B cell (primary cell): Measurements from ENCODE around the gene MAP2K7.

Source experiments
- EZH2 ChIP-seq: IDR thresholded peaks from 2 replicates; pipeline ENCODE4 v1.6.1; 2012; ENCODE audit warnings: borderline replicate concordance, low read depth, mild to moderate bottlenecking, moderate library complexity, low read length; ENCODE audit not compliant: insufficient read depth, poor library complexity, severe bottlenecking
- TF ChIP-seq, protein P1 (sequence below): fragments of 200-600 bp; IDR thresholded peaks from one replicate; pipeline ENCODE4 v1.8.0; 2022; ENCODE audit warnings: antibody characterized with exemption, mild to moderate bottlenecking

DNA sequence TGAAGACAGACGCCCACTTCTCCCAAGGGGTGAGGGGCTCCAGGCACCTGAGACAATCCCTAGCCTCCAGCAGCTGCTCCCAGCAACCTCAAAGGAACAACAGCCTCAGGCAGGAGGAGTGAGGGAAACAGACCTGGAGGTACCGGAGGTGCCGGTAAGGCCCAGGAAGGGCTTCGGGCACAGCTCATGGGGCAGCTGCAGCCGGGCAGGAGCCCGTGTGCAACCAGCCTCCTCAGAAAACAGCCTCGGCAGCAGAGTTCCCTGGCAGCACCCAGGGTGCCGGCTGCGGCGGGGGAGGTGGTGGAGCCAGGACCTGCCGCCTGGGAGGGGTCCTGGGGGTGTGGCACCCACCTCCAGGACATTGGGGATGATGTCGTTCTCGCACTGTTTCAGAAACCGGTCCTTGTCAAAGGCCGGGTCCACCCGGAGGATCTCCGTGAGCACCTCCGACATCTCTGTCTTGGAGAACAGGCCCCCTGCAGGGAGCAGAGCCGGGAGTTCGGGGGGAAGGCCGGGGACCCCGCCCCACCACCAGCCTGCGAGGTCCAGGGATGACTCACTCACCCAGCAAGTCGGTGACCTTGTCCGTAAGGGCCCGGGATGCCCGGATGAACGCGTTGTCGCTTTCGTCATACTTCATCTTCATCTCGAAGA lies 28.7 kb downstream of the MAP2K7 start:
- TF ChIP-seq, protein P1, sequence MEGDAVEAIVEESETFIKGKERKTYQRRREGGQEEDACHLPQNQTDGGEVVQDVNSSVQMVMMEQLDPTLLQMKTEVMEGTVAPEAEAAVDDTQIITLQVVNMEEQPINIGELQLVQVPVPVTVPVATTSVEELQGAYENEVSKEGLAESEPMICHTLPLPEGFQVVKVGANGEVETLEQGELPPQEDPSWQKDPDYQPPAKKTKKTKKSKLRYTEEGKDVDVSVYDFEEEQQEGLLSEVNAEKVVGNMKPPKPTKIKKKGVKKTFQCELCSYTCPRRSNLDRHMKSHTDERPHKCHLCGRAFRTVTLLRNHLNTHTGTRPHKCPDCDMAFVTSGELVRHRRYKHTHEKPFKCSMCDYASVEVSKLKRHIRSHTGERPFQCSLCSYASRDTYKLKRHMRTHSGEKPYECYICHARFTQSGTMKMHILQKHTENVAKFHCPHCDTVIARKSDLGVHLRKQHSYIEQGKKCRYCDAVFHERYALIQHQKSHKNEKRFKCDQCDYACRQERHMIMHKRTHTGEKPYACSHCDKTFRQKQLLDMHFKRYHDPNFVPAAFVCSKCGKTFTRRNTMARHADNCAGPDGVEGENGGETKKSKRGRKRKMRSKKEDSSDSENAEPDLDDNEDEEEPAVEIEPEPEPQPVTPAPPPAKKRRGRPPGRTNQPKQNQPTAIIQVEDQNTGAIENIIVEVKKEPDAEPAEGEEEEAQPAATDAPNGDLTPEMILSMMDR = no peak
- no peak for TF ChIP-seq EZH2
